Osteoblast (primary cell): ENCODE results near the gene EML3. TPM values are rescaled to one million over a fixed set of nuclear protein-coding genes. Genes with fewer than 3 reads are reported as not detected.

Experiments used
- DNase-seq: peaks from one replicate; pipeline ENCODE4 v3.0.0; 2011; ENCODE audit warnings: low spot score, mixed read lengths; ENCODE audit not compliant: insufficient read length; ENCODE audit errors: missing footprints
- H2AFZ ChIP-seq: 2 replicates; pipeline ENCODE4 v1.6.0; 2011; ENCODE audit warnings: mild to moderate bottlenecking, low read length
- H3K27ac ChIP-seq: 2 replicates; pipeline ENCODE4 v1.5.1; 2011; ENCODE audit warnings: mild to moderate bottlenecking, low read depth, low read length, moderate library complexity
- H3K27me3 ChIP-seq: 2 replicates; pipeline ENCODE4 v1.6.0; 2012; ENCODE audit warnings: mild to moderate bottlenecking, control low read depth, inconsistent platforms, low read length, moderate library complexity; ENCODE audit not compliant: insufficient read depth
- H3K36me3 ChIP-seq: 2 replicates; pipeline ENCODE4 v1.5.1; 2011; ENCODE audit warnings: mild to moderate bottlenecking, low read length, control low read depth, moderate library complexity; ENCODE audit not compliant: insufficient read depth
- H3K4me1 ChIP-seq: 2 replicates; pipeline ENCODE4 v1.5.1; 2011; ENCODE audit warnings: mild to moderate bottlenecking, low read length, control low read depth, moderate library complexity; ENCODE audit not compliant: insufficient read depth
- H3K4me2 ChIP-seq: 2 replicates; pipeline ENCODE4 v1.6.0; 2011; ENCODE audit warnings: mild to moderate bottlenecking, low read length; ENCODE audit not compliant: insufficient read depth
- H3K4me3 ChIP-seq: fragments of 200-600 bp; sonication (generic); 3 replicates; pipeline ENCODE4 v1.5.1; 2012; ENCODE audit warnings: mild to moderate bottlenecking, low read length, inconsistent platforms; ENCODE audit not compliant: insufficient read depth
- H3K79me2 ChIP-seq: 2 replicates; pipeline ENCODE4 v1.6.0; 2012; ENCODE audit warnings: mild to moderate bottlenecking, low read length, control low read depth, inconsistent platforms; ENCODE audit not compliant: insufficient read depth
- H3K9me3 ChIP-seq: 2 replicates; pipeline ENCODE4 v1.5.1; 2011; ENCODE audit warnings: low read depth, low read length, control low read depth
- H4K20me1 ChIP-seq: 2 replicates; pipeline ENCODE4 v1.6.0; 2012; ENCODE audit warnings: mild to moderate bottlenecking, low read length, control low read depth; ENCODE audit not compliant: insufficient read depth
- CTCF ChIP-seq: IDR thresholded peaks from 2 replicates; pipeline ENCODE4 v1.5.1; 2011; ENCODE audit warnings: mild to moderate bottlenecking, low read depth, low read length, moderate library complexity; ENCODE audit errors: extremely low read depth
- total RNA-seq: library from RNA; depleted of rRNA; stranded (reverse); fragments of >200 nt; gene quantifications from 2 replicates; pipeline ENCODE4 v1.2.3, GENCODE V29; 2012

Gene EML3
- total RNA-seq, 1 donor = 26.4 TPM

GRCh38 chr11:62627713-62628112, 15.1 kb upstream of the EML3 start:
- Histone ChIP-seq H3K27me3 (no peaks in the 10 kb centered on the region), H3K79me2 (no peaks in the 10 kb centered on the region), H3K4me3 (no peak overlapping the region), H2AFZ (no peak overlapping the region), H3K4me2 (no peak overlapping the region), H3K4me1 (no peaks in the 10 kb centered on the region), H3K9me3 (no peaks in the 10 kb centered on the region), H4K20me1 (no peaks in the 10 kb centered on the region), H3K27ac (no peak overlapping the region), H3K36me3 (peaks cover 77% of the 10 kb centered on the region)
- no peak for TF ChIP-seq CTCF
- DNase-seq = peak; percentile 26

- no peak for TF ChIP-seq CTCF
- peaks cover 32% of the 10 kb centered on the region for H3K36me3 ChIP-seq
- H3K27ac ChIP-seq = peak overlapping the region; percentile 84
- H3K4me1 ChIP-seq = peaks cover 14% of the 10 kb centered on the region
- H3K27me3 ChIP-seq = no peaks in the 10 kb centered on the region
- no peaks in the 10 kb centered on the region for H4K20me1 ChIP-seq
- H2AFZ ChIP-seq = peak overlapping the region; percentile 86
- H3K4me2 ChIP-seq = peak overlapping the region; percentile 92
- DNase-seq = peak; percentile 34
- H3K79me2 ChIP-seq = peaks cover 15% of the 10 kb centered on the region
- H3K9me3 ChIP-seq = no peaks in the 10 kb centered on the region
- H3K4me3 ChIP-seq = peak overlapping the region; percentile 88
Observed at GRCh38 chr11:62622476-62623089, 10.0 kb upstream of the EML3 start.

GRCh38 chr11:62621567-62622470, 9.2 kb upstream of the EML3 start, which contains the start of gene B3GAT3:
TSS of gene B3GAT3 (minus strand) at chr11:62621986. CDS start at chr11:62621947, 39 bp downstream.
- no peaks in the 10 kb centered on the region for H3K27me3 ChIP-seq
- no peak for TF ChIP-seq CTCF
- H3K4me3 ChIP-seq = peak within 1 kb of the TSS; percentile 88
- H2AFZ ChIP-seq = peak within 1 kb of the TSS; percentile 86
- peaks cover 15% of the 10 kb centered on the region for H3K79me2 ChIP-seq
- peak within 1 kb of the TSS; percentile 84 for H3K27ac ChIP-seq
- no peaks in the 10 kb centered on the region for H3K9me3 ChIP-seq
- peaks cover 14% of the 10 kb centered on the region for H3K4me1 ChIP-seq
- no peaks in the 10 kb centered on the region for H4K20me1 ChIP-seq
- H3K36me3 ChIP-seq = peaks cover 31% of the 10 kb centered on the region
- peak; percentile 100 for DNase-seq
- peak within 1 kb of the TSS; percentile 92 for H3K4me2 ChIP-seq
